ENCODE measurements around the gene PHF12.

Gene PHF12

GRCh38 chr17:28928061-28928460, 23.3 kb downstream of the PHF12 start:
- H3K4me1 ChIP-seq (ENCODE audit: control insufficient read depth in 1 of 2, insufficient read depth in 1 of 2, low read depth in 1 of 2, low read length in 1 of 2), result peaks cover 64 to 72% of the 10 kb centered on the region in 2 experiments
- H3K27ac ChIP-seq, result peak overlapping the region; percentile 96
- TF ChIP-seq CTCF (IDR thresholded peaks at IDR 0.05), result no peak
- H3K4me3 ChIP-seq (ENCODE audit: low read depth in 1 of 2, low read length in 1 of 2), result peak overlapping the region in 1 of 2 experiments; percentile 48
- peaks cover 16% of the 10 kb centered on the region for H3K36me3 ChIP-seq
- no peaks in the 10 kb centered on the region for H3K9me3 ChIP-seq
- H3K27me3 ChIP-seq, result no peaks in the 10 kb centered on the region

- Histone ChIP-seq H3K4me3 (ENCODE audit: low read depth in 1 of 2, low read length in 1 of 2) (peak overlapping the region; percentile 48 to 53), H3K27me3 (no peaks in the 10 kb centered on the region), H3K4me1 (ENCODE audit: control insufficient read depth in 1 of 2, insufficient read depth in 1 of 2, low read depth in 1 of 2, low read length in 1 of 2) (peaks cover 64 to 72% of the 10 kb centered on the region in 2 experiments), H3K9me3 (no peaks in the 10 kb centered on the region), H3K27ac (peak overlapping the region; percentile 96), H3K36me3 (peaks cover 19% of the 10 kb centered on the region)
- no peak for TF ChIP-seq CTCF (IDR thresholded peaks at IDR 0.05)
These were observed 24.5 kb downstream of the PHF12 start for GRCh38 chr17:28926786-28927185.

- no peak for TF ChIP-seq CTCF (IDR thresholded peaks at IDR 0.05)
- Histone ChIP-seq H3K4me3 (ENCODE audit: low read depth in 1 of 2, low read length in 1 of 2) (peak overlapping the region; percentile 48 to 53), H3K27me3 (no peaks in the 10 kb centered on the region), H3K36me3 (peaks cover 24% of the 10 kb centered on the region), H3K27ac (peak overlapping the region; percentile 96), H3K4me1 (ENCODE audit: control insufficient read depth in 1 of 2, insufficient read depth in 1 of 2, low read depth in 1 of 2, low read length in 1 of 2) (peaks cover 64 to 72% of the 10 kb centered on the region in 2 experiments), H3K9me3 (no peaks in the 10 kb centered on the region)
These were observed 25.0 kb downstream of the PHF12 start for GRCh38 chr17:28926366-28926765.

GRCh38 chr17:28925912-28926365, 25.4 kb downstream of the PHF12 start:
- H3K4me3 ChIP-seq (ENCODE audit: low read depth in 1 of 2, low read length in 1 of 2), result peak overlapping the region; percentile 48 to 53
- no peaks in the 10 kb centered on the region for H3K27me3 ChIP-seq
- H3K9me3 ChIP-seq, result no peaks in the 10 kb centered on the region
- peaks cover 28% of the 10 kb centered on the region for H3K36me3 ChIP-seq
- H3K27ac ChIP-seq, result peak overlapping the region; percentile 96
- H3K4me1 ChIP-seq (ENCODE audit: control insufficient read depth in 1 of 2, insufficient read depth in 1 of 2, low read depth in 1 of 2, low read length in 1 of 2), result peaks cover 64 to 72% of the 10 kb centered on the region in 2 experiments
- no peak for TF ChIP-seq CTCF (IDR thresholded peaks at IDR 0.05)

GRCh38 chr17:28920201-28920600, 31.1 kb downstream of the PHF12 start:
- no peak for TF ChIP-seq CTCF (IDR thresholded peaks at IDR 0.05)
- Histone ChIP-seq H3K27me3 (no peaks in the 10 kb centered on the region), H3K9me3 (no peaks in the 10 kb centered on the region), H3K4me1 (ENCODE audit: control insufficient read depth in 1 of 2, insufficient read depth in 1 of 2, low read depth in 1 of 2, low read length in 1 of 2) (peaks cover 17 to 20% of the 10 kb centered on the region in 2 experiments), H3K4me3 (ENCODE audit: low read depth in 1 of 2, low read length in 1 of 2) (no peak overlapping the region), H3K27ac (peak overlapping the region; percentile 72), H3K36me3 (peaks cover 85% of the 10 kb centered on the region)

Data from neutrophil (primary cell).